Activated effector memory CD4-positive, alpha-beta T cell treated with Interleukin-2 at 50 U/mL for 16 hours (primary cell): ENCODE data around the gene DOK3.

Source experiments
- DNase-seq: peaks from one replicate; pipeline ENCODE4 v3.0.0-alpha.2; 2020

The DOK3 gene

GRCh38 chr5:177478711-177479646 is 30.6 kb downstream of the DOK3 start:
- DNase-seq = no peak

GRCh38 chr5:177477701-177478477 is 31.7 kb downstream of the DOK3 start:
- no peak for DNase-seq

GRCh38 chr5:177476531-177477233 is 32.9 kb downstream of the DOK3 start:
- no peak for DNase-seq

GRCh38 chr5:177475563-177476427 is 33.8 kb downstream of the DOK3 start:
- DNase-seq = no peak

- no peak for DNase-seq
Observed at GRCh38 chr5:177474846-177475562, 34.6 kb downstream of the DOK3 start.

GRCh38 chr5:177474002-177474476 is 35.6 kb downstream of the DOK3 start:
- DNase-seq = no peak

- no peak for DNase-seq
Observed at GRCh38 chr5:177473443-177474001, 36.1 kb downstream of the DOK3 start, which contains the start of gene DBN1. Gene DBN1, minus strand, starts transcription at chr5:177473634. Its CDS starts 113 bp downstream, at chr5:177473521.

- DNase-seq = peak; percentile 27
Observed at GRCh38 chr5:177472460-177473442, 36.9 kb downstream of the DOK3 start.

GRCh38 chr5:177471610-177472356 is 37.8 kb downstream of the DOK3 start:
- DNase-seq = no peak

GRCh38 chr5:177470759-177471536 is 38.7 kb downstream of the DOK3 start:
- DNase-seq = no peak

GRCh38 chr5:177469750-177470525 is 39.7 kb downstream of the DOK3 start:
- no peak for DNase-seq

- DNase-seq = no peak
Observed at GRCh38 chr5:177468685-177469628, 40.7 kb downstream of the DOK3 start.

GRCh38 chr5:177468329-177468684 is 41.3 kb downstream of the DOK3 start:
- no peak for DNase-seq

- no peak for DNase-seq
Observed at GRCh38 chr5:177467436-177467835, 42.2 kb downstream of the DOK3 start.

GRCh38 chr5:177466861-177467260 is 42.8 kb downstream of the DOK3 start:
- no peak for DNase-seq

GRCh38 chr5:177465044-177465443 is 44.6 kb downstream of the DOK3 start:
- DNase-seq = no peak
